ENCODE data around the gene SLC48A1.

DNA sequence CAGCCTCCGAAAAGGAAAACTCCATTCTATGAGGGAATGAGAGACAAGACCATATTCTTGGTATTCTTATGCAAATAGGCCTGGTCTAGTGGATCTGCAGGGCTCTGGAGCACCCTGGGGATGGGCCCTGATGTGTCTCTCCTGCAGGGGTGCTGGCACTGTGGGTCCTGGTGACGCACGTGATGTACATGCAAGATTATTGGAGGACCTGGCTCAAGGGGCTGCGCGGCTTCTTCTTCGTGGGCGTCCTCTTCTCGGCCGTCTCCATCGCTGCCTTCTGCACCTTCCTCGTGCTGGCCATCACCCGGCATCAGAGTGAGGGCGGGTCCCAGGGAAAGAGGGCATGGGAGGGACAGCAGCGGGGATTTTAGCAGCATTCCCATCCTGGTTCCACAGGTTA is 5.8 kb downstream of the SLC48A1 start:
- TF ChIP-seq CTCF (IDR thresholded peaks at IDR 0.05; ENCODE audit: extremely low read depth in 1 of 2, insufficient read depth in 1 of 2, low read depth in 1 of 2, low read length in 2 of 2) (no peak), EZH2 (IDR thresholded peaks at IDR 0.05; ENCODE audit: borderline replicate concordance, low read depth, low read length, severe bottlenecking) (no peak), POLR2A (IDR thresholded peaks at IDR 0.05; ENCODE audit: low read depth, low read length) (no peak), GATA2 (IDR thresholded peaks at IDR 0.05; ENCODE audit: insufficient read depth, insufficient read length, low read depth, low read length) (no peak)

All from endothelial cell of umbilical vein (primary cell).